Measurements from ENCODE around the gene NAA35.

Gene NAA35

GRCh38 chr9:86069206-86069869, 128.4 kb downstream of the NAA35 start:
- no peak for DNase-seq
